HepG2 (cell line): ENCODE results near the gene IKZF4. TPM values are rescaled to one million over a fixed set of nuclear protein-coding genes. Genes with fewer than 3 reads are reported as not detected.
A peak's percentile ranks its signal among the peaks of the same experiment; 100 is the strongest.

Experiments
- ATF3 ChIP-seq: sonication (generic); formaldehyde crosslinking; IDR thresholded peaks from 2 replicates; pipeline ENCODE4 v1.4.0; 2020; ENCODE audit warnings: missing genetic modification reagents
- CC2D1A ChIP-seq: sonication (generic); formaldehyde crosslinking; IDR thresholded peaks from 2 replicates; pipeline ENCODE4 v1.8.1; 2023; ENCODE audit warnings: mild to moderate bottlenecking, missing genetic modification reagents
- FOSL2 ChIP-seq: sonication (generic); formaldehyde crosslinking; IDR thresholded peaks from 2 replicates; pipeline ENCODE4 v1.4.0; 2020; ENCODE audit warnings: missing genetic modification reagents
- HIVEP1 ChIP-seq: sonication (generic); formaldehyde crosslinking; IDR thresholded peaks from 2 replicates; pipeline ENCODE4 v1.4.0; 2020; ENCODE audit warnings: mild to moderate bottlenecking, missing genetic modification reagents
- HNF4A ChIP-seq: sonication (generic); formaldehyde crosslinking; IDR thresholded peaks from 2 replicates; pipeline ENCODE4 v1.4.0; 2020; ENCODE audit warnings: missing genetic modification reagents
- IKZF1 ChIP-seq: fragments of 450-650 bp; IDR thresholded peaks from 2 replicates; pipeline ENCODE4 v1.7.1; 2016
- NR2F6 ChIP-seq, 2 experiments: IDR thresholded peaks; 2 replicates each; pipeline ENCODE4 v1.6.1; 2016; ENCODE audit warnings: antibody characterized with exemption in 1 of 2, mild to moderate bottlenecking in 1 of 2
- SYNCRIP ChIP-seq: fragments of 200-400 bp; formaldehyde crosslinking; IDR thresholded peaks from 2 replicates; pipeline ENCODE4 v1.6.1; 2018; ENCODE audit warnings: mild to moderate bottlenecking, low read depth, low read length; ENCODE audit not compliant: insufficient read depth
- ZBTB8A ChIP-seq: sonication (generic); formaldehyde crosslinking; IDR thresholded peaks from 2 replicates; pipeline ENCODE4 v1.4.0; 2020; ENCODE audit warnings: mild to moderate bottlenecking, low read depth, missing genetic modification reagents, borderline replicate concordance
- ZFX ChIP-seq: sonication (generic); formaldehyde crosslinking; IDR thresholded peaks from 2 replicates; pipeline ENCODE4 v1.4.0; 2020; ENCODE audit warnings: mild to moderate bottlenecking, low read depth, missing genetic modification reagents, moderate library complexity
- ZNF510 ChIP-seq: sonication (generic); formaldehyde crosslinking; IDR thresholded peaks from 2 replicates; pipeline ENCODE4 v1.4.0; 2020; ENCODE audit warnings: low read depth, mild to moderate bottlenecking, missing genetic modification reagents
- polyA plus RNA-seq, 8 experiments: library from polyadenylated mRNA; depleted of rRNA in 3 of 8; stranded (reverse) in 7 of 8; unstranded in 1 of 8; fragments of >200 nt; fragmentation: Illumina TruSeq in 4 of 8; extraction: Trizol in 4 of 8; gene quantifications; 2 replicates each; pipeline versions ENCODE4 v1.2.1 to v1.2.3, GENCODE V29; 2011 to 2016; ENCODE audit warnings: low read depth in 4 of 8, missing spikeins in 1 of 8, mixed read lengths in 1 of 8; ENCODE audit not compliant: insufficient read depth in 1 of 8
- total RNA-seq, 5 experiments: library from RNA; depleted of rRNA; stranded (reverse); fragments of >200 nt; fragmentation: Illumina TruSeq; extraction: Trizol; gene quantifications; 2 replicates each; pipeline ENCODE4 v1.2.3, GENCODE V29; 2016; ENCODE audit warnings: low read depth in 1 of 5
- TF ChIP-seq, protein P1 (sequence below): IDR thresholded peaks from 2 replicates; pipeline ENCODE4 v1.6.1; 2016; ENCODE audit warnings: low read depth, control low read depth
- TF ChIP-seq, protein P2 (sequence below): sonication (generic); IDR thresholded peaks from 2 replicates; pipeline ENCODE4 v1.6.1; 2016; ENCODE audit warnings: low read depth, borderline replicate concordance

The IKZF4 gene
- total and polyA plus RNA-seq, 2 of the 13 experiments (the other 11 are each of a cell fraction or from before 2014, with no cell fraction given), result 0.58 to 2.2 TPM

GRCh38 chr12:55997535-55997859, 23.3 kb upstream of the IKZF4 start (continued):
- TF ChIP-seq ZNF510 (no peak; the same call in 1 of the 2 replicates), IKZF1 (no peak), SYNCRIP (no peak), HNF4A (CRISPR knock-in tag) (no peak), FOSL2 (CRISPR knock-in tag) (0 out of 2 replicates have a peak, but pooled peaks have one; percentile 3), ATF3 (0 out of 2 replicates have a peak, but pooled peaks have one; percentile 20), NR2F6 (IDR thresholded peaks at IDR 0.05) (no peak), NR2F6 (CRISPR knock-in tag; IDR thresholded peaks at IDR 0.05) (no peak), ZFX (CRISPR knock-in tag) (no peak), ZBTB8A (CRISPR knock-in tag) (no peak), CC2D1A (CRISPR knock-in tag) (no peak), HIVEP1 (CRISPR knock-in tag) (0 out of 2 replicates have a peak, but pooled peaks have one; percentile 10)
- TF ChIP-seq, protein P1, sequence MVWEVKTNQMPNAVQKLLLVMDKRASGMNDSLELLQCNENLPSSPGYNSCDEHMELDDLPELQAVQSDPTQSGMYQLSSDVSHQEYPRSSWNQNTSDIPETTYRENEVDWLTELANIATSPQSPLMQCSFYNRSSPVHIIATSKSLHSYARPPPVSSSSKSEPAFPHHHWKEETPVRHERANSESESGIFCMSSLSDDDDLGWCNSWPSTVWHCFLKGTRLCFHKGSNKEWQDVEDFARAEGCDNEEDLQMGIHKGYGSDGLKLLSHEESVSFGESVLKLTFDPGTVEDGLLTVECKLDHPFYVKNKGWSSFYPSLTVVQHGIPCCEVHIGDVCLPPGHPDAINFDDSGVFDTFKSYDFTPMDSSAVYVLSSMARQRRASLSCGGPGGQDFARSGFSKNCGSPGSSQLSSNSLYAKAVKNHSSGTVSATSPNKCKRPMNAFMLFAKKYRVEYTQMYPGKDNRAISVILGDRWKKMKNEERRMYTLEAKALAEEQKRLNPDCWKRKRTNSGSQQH (CRISPR knock-in tag), result no peak
- TF ChIP-seq, protein P2, sequence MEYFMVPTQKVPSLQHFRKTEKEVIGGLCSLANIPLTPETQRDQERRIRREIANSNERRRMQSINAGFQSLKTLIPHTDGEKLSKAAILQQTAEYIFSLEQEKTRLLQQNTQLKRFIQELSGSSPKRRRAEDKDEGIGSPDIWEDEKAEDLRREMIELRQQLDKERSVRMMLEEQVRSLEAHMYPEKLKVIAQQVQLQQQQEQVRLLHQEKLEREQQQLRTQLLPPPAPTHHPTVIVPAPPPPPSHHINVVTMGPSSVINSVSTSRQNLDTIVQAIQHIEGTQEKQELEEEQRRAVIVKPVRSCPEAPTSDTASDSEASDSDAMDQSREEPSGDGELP, result no peak
- TF ChIP-seq, all 625 proteins: peak for 17
